ENCODE data around the gene EXD3. TPM values are rescaled to one million over a fixed set of nuclear protein-coding genes. Genes with fewer than 3 reads are reported as not detected.

Gene EXD3
- total and polyA plus RNA-seq, 2 of the 13 experiments (the other 11 are each of a cell fraction or from before 2014, with no cell fraction given): 2.7 to 4.8 TPM

DNA sequence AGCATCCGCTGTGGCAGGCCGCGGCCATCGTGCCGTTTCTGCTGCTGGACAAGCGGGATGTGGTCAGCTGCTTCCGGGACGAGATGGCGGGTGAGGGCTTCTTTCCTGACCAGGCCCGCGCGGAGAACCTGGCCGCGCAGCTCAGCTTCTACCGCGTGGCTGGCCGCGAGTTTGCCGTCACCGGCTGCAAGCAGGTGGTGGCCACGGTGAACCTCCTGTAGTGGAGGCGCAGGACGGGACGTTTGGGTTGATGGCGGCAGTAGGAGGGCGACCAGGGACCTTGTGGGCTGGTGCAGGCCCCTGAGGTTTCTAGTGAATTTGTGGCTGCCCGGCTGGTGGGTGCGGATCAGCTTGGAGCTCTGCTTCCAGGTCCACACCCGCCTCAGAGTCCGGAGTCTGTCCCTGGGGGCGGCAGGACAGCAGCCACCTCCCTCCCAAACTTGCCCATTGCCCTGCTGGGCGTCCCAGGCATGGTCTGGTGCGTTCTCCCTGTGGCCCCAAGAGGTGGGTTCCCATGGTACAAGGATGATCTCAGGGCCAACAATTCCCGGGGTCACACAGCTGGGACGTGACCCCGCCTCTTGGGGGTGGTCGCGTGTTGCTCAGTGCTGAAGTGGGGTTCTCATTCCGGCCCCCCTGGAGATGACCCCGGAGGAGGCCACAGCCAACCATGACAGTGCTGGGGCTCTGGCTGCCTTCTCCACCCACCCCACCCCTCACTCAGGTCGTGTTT is 143.1 kb downstream of the EXD3 start:
- FAIRE-seq: no peak

More for the DNA sequence above, 143.1 kb downstream of the EXD3 start:
- H3K27ac ChIP-seq (ENCODE audit: extremely low read length, insufficient read depth, low read length): no peak overlapping the region
- no peak overlapping the region for H3K9ac ChIP-seq (ENCODE audit: insufficient read depth, low read depth, low read length)
- in situ Hi-C loops (cut with HindIII; ENCODE audit: extremely low pct_ligation_motif_present, low pct_unique_long_range_greater_than_20kb): loop anchor here (10.0 kb wide), 1 partner anchor 245 kb away; no protein-coding TSS in a partner anchor
- H3K27me3 ChIP-seq (ENCODE audit: control insufficient read depth in 1 of 2, insufficient read depth in 2 of 2, low read length in 2 of 2): no peaks in the 10 kb centered on the region; a peak in 1 of 5 replicates
- TF ChIP-seq, protein P1, sequence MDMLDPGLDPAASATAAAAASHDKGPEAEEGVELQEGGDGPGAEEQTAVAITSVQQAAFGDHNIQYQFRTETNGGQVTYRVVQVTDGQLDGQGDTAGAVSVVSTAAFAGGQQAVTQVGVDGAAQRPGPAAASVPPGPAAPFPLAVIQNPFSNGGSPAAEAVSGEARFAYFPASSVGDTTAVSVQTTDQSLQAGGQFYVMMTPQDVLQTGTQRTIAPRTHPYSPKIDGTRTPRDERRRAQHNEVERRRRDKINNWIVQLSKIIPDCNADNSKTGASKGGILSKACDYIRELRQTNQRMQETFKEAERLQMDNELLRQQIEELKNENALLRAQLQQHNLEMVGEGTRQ (IDR thresholded peaks at IDR 0.05; ENCODE audit: low read depth, low read length): no peak
- TF ChIP-seq, protein P1 (CRISPR knock-in tag; IDR thresholded peaks at IDR 0.05; ENCODE audit: borderline replicate concordance): no peak
- no peak for TF ChIP-seq ZNF550 (CRISPR knock-in tag; IDR thresholded peaks at IDR 0.05; ENCODE audit: borderline replicate concordance)
- TF ChIP-seq, protein P2, sequence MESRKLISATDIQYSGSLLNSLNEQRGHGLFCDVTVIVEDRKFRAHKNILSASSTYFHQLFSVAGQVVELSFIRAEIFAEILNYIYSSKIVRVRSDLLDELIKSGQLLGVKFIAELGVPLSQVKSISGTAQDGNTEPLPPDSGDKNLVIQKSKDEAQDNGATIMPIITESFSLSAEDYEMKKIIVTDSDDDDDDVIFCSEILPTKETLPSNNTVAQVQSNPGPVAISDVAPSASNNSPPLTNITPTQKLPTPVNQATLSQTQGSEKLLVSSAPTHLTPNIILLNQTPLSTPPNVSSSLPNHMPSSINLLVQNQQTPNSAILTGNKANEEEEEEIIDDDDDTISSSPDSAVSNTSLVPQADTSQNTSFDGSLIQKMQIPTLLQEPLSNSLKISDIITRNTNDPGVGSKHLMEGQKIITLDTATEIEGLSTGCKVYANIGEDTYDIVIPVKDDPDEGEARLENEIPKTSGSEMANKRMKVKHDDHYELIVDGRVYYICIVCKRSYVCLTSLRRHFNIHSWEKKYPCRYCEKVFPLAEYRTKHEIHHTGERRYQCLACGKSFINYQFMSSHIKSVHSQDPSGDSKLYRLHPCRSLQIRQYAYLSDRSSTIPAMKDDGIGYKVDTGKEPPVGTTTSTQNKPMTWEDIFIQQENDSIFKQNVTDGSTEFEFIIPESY (CRISPR knock-in tag; IDR thresholded peaks at IDR 0.05): 0 out of 2 replicates have a peak, but pooled peaks have one; percentile 6
- TSS peak; percentile 23 for BruUV-seq (replicated peaks)
- peaks cover 6% of the 10 kb centered on the region for H3K79me2 ChIP-seq (ENCODE audit: insufficient read depth, low read length)
- WGBS (ENCODE audit: low lambda C conversion rate): over 99% methylated on average over 21 of the region's 41 CpGs
- H4K20me1 ChIP-seq (ENCODE audit: insufficient read depth, low read length): no peaks in the 10 kb centered on the region
- no peak overlapping the region for H3K4me2 ChIP-seq (ENCODE audit: low read depth, low read length)
- no peaks in the 10 kb centered on the region for H3K9me3 ChIP-seq (ENCODE audit: low read length)
- POLR2A ChIA-PET: interaction anchor here (0.6 kb wide), 1 partner anchor 130 kb away, joined by 3 read pairs; no protein-coding TSS in a partner anchor
- ATAC-seq (no peak), DNase-seq (ENCODE audit: low spot score) (no peak)
- H3K36me3 ChIP-seq (replicated peaks in 1 of 2; ENCODE audit: control insufficient read depth in 1 of 2, insufficient read depth in 2 of 2, low read length in 2 of 2): peaks cover 0 to 7% of the 10 kb centered on the region in 2 experiments; a peak in 2 of 5 replicates
- H2AFZ ChIP-seq (ENCODE audit: low read length): no peak overlapping the region
- H3K4me1 ChIP-seq (ENCODE audit: insufficient read depth, low read length): peaks cover 21% of the 10 kb centered on the region
- H3K4me3 ChIP-seq (replicated peaks in 1 of 3; ENCODE audit: insufficient read depth in 1 of 3, low read depth in 2 of 3, low read length in 3 of 3): no peak overlapping the region
- CTCF ChIA-PET (ENCODE audit: low intra/inter-chr PET ratio, low total read pairs): no interaction called here
- intact Hi-C loops (cut with micrococcal nuclease; ENCODE audit: unreplicated experiment): no loop called here
